ENCODE data around the gene PTGES.

Gene PTGES

GRCh38 chr9:129694243-129694646 is 58.6 kb downstream of the PTGES start:
- TF ChIP-seq CTCF (IDR thresholded peaks at IDR 0.05), result no peak
- Mint-ChIP-seq H3K4me3 (no peak overlapping the region), H3K27me3 (ENCODE audit: low read depth, poor library complexity) (peaks cover 42% of the 10 kb centered on the region), H3K4me1 (peaks cover 22% of the 10 kb centered on the region), H3K27ac (no peak overlapping the region), H3K9me3 (no peaks in the 10 kb centered on the region), H3K36me3 (ENCODE audit: low read depth) (peaks cover 17% of the 10 kb centered on the region)
- DNase-seq, result no peak

GRCh38 chr9:129693741-129694140 is 59.1 kb downstream of the PTGES start:
- no peak for TF ChIP-seq CTCF (IDR thresholded peaks at IDR 0.05)
- H3K27ac Mint-ChIP-seq, result peak overlapping the region; percentile 16

GRCh38 chr9:129692534-129692933 is 60.3 kb downstream of the PTGES start:
- DNase-seq, result no peak
- Mint-ChIP-seq H3K4me1 (peaks cover 22% of the 10 kb centered on the region), H3K27me3 (ENCODE audit: low read depth, poor library complexity) (peaks cover 49% of the 10 kb centered on the region), H3K27ac (no peak overlapping the region), H3K36me3 (ENCODE audit: low read depth) (peaks cover 17% of the 10 kb centered on the region), H3K9me3 (no peaks in the 10 kb centered on the region), H3K4me3 (no peak overlapping the region)
- TF ChIP-seq CTCF (IDR thresholded peaks at IDR 0.05), result no peak

More at GRCh38 chr9:129693741-129694140, 59.1 kb downstream of the PTGES start:
- Mint-ChIP-seq H3K4me1 (peaks cover 22% of the 10 kb centered on the region), H3K4me3 (no peak overlapping the region), H3K9me3 (no peaks in the 10 kb centered on the region), H3K27me3 (ENCODE audit: low read depth, poor library complexity) (peaks cover 47% of the 10 kb centered on the region), H3K36me3 (ENCODE audit: low read depth) (peaks cover 17% of the 10 kb centered on the region)
- DNase-seq, result no peak
